Thyroid gland (tissue), 4 donors: ENCODE data around the gene PLD6. TPM values are rescaled to one million over a fixed set of nuclear protein-coding genes. Genes with fewer than 3 reads are reported as not detected.

Source experiments
- DNase-seq, 2 donors: peaks; one replicate each; pipeline ENCODE4 v3.0.0-alpha.2; 2019
- H3K27ac ChIP-seq, 3 donors: fragments of 200-600 bp; sonication (generic); 1 replicate in 2 of 3; 2 replicates in 1 of 3; pipeline ENCODE4 v1.5.1; 2016 to 2019; ENCODE audit warnings: mild to moderate bottlenecking in 1 of 3, moderate library complexity in 1 of 3
- H3K27me3 ChIP-seq: fragments of 200-600 bp; sonication (generic); one replicate; pipeline ENCODE4 v1.5.1; 2019
- H3K36me3 ChIP-seq, 2 donors: fragments of 200-600 bp; sonication (generic); one replicate each; pipeline ENCODE4 v1.5.1; 2016 to 2019
- H3K4me1 ChIP-seq, 2 donors: fragments of 200-600 bp; sonication (generic); one replicate each; pipeline ENCODE4 v1.5.1; 2017 to 2019
- H3K4me3 ChIP-seq, 3 donors: fragments of 200-600 bp; sonication (generic); replicated peaks in 1 of 3; 1 replicate in 2 of 3; 2 replicates in 1 of 3; pipeline ENCODE4 v1.5.1; 2016; ENCODE audit warnings: mild to moderate bottlenecking in 1 of 3
- H3K9me3 ChIP-seq: fragments of 200-600 bp; sonication (generic); one replicate; pipeline ENCODE4 v1.5.1; 2017
- POLR2A ChIP-seq, 2 donors: fragments of 450-650 bp; IDR thresholded peaks; one replicate each; pipeline ENCODE4 v1.6.1; 2017; ENCODE audit warnings: antibody characterized with exemption in 2 of 2, mild to moderate bottlenecking in 2 of 2, moderate library complexity in 1 of 2
- WGBS, 2 donors: methylation state at CpG; one replicate each; pipeline ENCODE4 v1.1.5; 2017; 5-methylcytosine and 5-hydroxymethylcytosine counted together
- intact Hi-C: fragments of 100-400 bp; cut with DNase I; formaldehyde crosslinking; loops from one replicate; pipeline ENCODE4 v1.15.1; 2023
- total RNA-seq, 4 donors: library from RNA; depleted of rRNA; stranded (reverse); fragments of >200 nt; gene quantifications; one replicate each; pipeline ENCODE4 v1.2.3, GENCODE V29; 2016
- TF ChIP-seq, protein P1 (sequence below), 6 experiments: fragments of 200-600 bp in 3 of 6; fragments of 450-650 bp in 3 of 6; sonication (generic) in 3 of 6; IDR thresholded peaks; one replicate each; pipeline ENCODE4 v1.5.1; 2016 to 2019; ENCODE audit warnings: antibody characterized with exemption in 6 of 6, mild to moderate bottlenecking in 2 of 6, inconsistent platforms in 1 of 6, moderate library complexity in 1 of 6

The PLD6 gene
- total RNA-seq, 4 donors from 2014 or later: 1.3 to 3.2 (median 2.5) TPM

DNA sequence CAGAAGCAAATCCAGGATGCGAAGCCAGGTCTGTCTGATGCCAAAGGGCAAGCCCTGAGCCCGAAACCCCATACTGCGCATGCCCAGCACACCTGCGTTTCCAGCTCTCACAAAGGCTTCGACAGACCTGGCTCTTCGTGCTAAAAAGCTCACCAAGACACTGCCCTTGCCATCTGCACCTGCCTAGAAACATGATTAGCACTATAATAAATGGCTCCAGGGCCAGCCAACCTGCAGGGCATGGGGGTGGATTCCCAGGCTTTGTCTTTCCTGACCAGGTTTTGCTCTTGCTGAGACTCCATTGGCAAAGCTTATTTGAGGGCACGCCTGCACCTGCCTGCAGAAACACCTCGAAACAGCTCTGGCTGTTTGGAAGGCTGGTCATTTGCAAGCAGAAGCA, 14.4 kb upstream of the PLD6 start:
- no peak for DNase-seq
- TF ChIP-seq, protein P1, sequence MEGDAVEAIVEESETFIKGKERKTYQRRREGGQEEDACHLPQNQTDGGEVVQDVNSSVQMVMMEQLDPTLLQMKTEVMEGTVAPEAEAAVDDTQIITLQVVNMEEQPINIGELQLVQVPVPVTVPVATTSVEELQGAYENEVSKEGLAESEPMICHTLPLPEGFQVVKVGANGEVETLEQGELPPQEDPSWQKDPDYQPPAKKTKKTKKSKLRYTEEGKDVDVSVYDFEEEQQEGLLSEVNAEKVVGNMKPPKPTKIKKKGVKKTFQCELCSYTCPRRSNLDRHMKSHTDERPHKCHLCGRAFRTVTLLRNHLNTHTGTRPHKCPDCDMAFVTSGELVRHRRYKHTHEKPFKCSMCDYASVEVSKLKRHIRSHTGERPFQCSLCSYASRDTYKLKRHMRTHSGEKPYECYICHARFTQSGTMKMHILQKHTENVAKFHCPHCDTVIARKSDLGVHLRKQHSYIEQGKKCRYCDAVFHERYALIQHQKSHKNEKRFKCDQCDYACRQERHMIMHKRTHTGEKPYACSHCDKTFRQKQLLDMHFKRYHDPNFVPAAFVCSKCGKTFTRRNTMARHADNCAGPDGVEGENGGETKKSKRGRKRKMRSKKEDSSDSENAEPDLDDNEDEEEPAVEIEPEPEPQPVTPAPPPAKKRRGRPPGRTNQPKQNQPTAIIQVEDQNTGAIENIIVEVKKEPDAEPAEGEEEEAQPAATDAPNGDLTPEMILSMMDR (IDR thresholded peaks at IDR 0.05): no peak
- TF ChIP-seq POLR2A (IDR thresholded peaks at IDR 0.05): no peak
- WGBS, 2 donors: 93 to 95% methylated on average over 8 of the region's 8 CpGs
- intact Hi-C loops: no loop called here
- Histone ChIP-seq H3K27me3 (no peaks in the 10 kb centered on the region), H3K27ac (no peak overlapping the region), H3K4me3 (no peak overlapping the region), H3K4me1 (no peaks in the 10 kb centered on the region), H3K9me3 (no peaks in the 10 kb centered on the region), H3K36me3 (peaks cover 84 to 93% of the 10 kb centered on the region in 2 donors)

DNA sequence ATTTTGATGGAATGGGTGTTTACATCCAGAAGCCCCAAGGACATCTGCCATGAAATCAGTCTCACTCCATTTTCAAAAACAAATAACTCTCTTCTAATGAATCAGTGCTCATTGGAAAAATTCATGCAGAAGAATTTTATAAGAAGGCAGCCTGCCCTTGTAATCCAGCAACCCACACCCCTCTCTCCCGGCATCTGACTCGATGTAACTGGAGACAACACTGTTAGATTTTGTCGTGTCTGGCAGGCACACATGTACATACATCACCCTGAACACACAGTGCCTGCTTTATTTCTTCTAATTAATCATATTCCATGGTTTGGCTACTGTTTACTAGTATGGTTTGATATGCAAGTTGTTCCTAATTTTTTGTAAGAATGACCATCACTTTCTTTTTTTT, 11.9 kb upstream of the PLD6 start:
- intact Hi-C loops: no loop called here
- no peaks in the 10 kb centered on the region for H3K4me1 ChIP-seq
- no peak for TF ChIP-seq POLR2A (IDR thresholded peaks at IDR 0.05)
- TF ChIP-seq, protein P1 (IDR thresholded peaks at IDR 0.05): no peak
- H3K27me3 ChIP-seq: no peaks in the 10 kb centered on the region
- H3K9me3 ChIP-seq: no peaks in the 10 kb centered on the region
- no peak overlapping the region for H3K27ac ChIP-seq
- no peak for DNase-seq
- 92 to 95% methylated on average over 3 of the region's 3 CpGs for WGBS, 2 donors
- peaks cover 86 to 89% of the 10 kb centered on the region in 2 donors for H3K36me3 ChIP-seq
- no peak overlapping the region for H3K4me3 ChIP-seq

DNA sequence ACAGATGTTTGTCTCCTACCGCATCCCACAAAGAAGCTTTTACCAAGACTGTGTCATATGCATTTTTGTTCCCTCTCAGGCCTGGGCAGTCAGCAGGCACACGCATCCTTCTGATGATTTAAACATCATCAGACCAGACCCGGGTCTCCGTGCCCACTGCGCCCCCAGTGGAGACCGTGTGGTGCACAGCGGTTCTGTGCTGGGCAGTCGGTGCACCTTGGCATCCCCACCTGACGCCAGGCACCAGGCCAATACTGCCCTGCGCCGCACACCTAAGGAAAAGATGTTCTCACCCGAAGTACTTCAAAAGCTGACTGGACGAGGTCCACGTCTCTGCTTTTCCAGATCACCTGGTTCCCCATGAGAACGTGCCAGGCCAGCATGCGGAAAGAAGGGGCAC, 10.6 kb upstream of the PLD6 start:
- H3K36me3 ChIP-seq: peaks cover 83 to 86% of the 10 kb centered on the region in 2 donors

DNA sequence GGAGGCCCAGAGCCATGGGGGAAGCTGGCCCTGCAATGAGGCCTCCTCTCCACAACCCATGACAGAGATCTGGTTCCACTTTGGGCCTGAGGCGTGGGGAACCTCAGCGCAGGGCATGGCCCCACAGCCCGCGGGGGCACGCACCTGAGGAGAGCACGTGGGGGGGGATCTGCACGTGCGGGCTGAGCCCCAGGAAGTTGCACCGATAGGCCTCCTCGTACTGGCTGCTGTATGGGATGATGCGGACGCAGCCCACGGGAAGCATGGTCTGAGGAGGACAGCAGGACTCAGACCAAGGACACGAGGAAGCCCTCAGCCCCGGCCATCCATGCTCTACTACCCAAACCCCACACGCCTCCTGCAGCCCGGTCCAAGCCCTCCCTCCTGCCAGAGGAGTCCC, 10.1 kb upstream of the PLD6 start:
- Histone ChIP-seq H3K27ac (no peak overlapping the region), H3K4me3 (no peak overlapping the region), H3K36me3 (peaks cover 78 to 81% of the 10 kb centered on the region in 2 donors), H3K9me3 (no peaks in the 10 kb centered on the region), H3K27me3 (no peaks in the 10 kb centered on the region), H3K4me1 (no peaks in the 10 kb centered on the region)
- intact Hi-C loops: no loop called here
- no peak for DNase-seq
- TF ChIP-seq, protein P1 (IDR thresholded peaks at IDR 0.05): no peak
- no peak for TF ChIP-seq POLR2A (IDR thresholded peaks at IDR 0.05)
- 84 to 90% methylated on average over 5 to 9 of the region's 17 CpGs for WGBS, 2 donors

More for the DNA sequence above, 10.6 kb upstream of the PLD6 start:
- no peaks in the 10 kb centered on the region for H3K9me3 ChIP-seq
- 78 to 84% methylated on average over 16 of the region's 16 CpGs for WGBS, 2 donors
- H3K4me1 ChIP-seq: no peaks in the 10 kb centered on the region
- no peak overlapping the region for H3K4me3 ChIP-seq
- no peaks in the 10 kb centered on the region for H3K27me3 ChIP-seq
- intact Hi-C loops: no loop called here
- H3K27ac ChIP-seq: no peak overlapping the region
- TF ChIP-seq, protein P1 (IDR thresholded peaks at IDR 0.05): peak in 2 of 6 experiments; percentile 30 to 32
- no peak for TF ChIP-seq POLR2A (IDR thresholded peaks at IDR 0.05)
- peak; percentile 74 to 79 for DNase-seq

DNA sequence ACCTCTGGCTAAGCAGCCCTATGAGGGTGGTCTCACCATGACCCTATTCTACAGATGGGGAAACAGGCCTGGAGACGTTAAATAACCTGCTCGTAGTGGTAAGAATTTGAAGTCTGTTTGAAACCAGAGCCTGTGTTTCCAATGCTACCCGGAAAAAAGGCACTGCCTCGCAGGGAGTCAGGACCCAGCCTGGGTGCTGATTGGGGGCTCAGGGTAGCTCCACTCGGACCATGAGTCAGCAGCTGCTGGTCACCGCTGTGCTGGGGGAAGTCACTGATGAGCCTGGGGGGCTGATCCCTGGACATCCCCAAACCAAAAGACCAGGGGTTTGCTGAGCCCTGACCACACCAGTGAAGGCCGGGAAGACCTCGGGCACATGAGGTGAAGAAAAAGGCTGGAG, 9.4 kb upstream of the PLD6 start:
- 88 to 95% methylated on average over 8 of the region's 8 CpGs for WGBS, 2 donors
- no peak overlapping the region for H3K27ac ChIP-seq
- no peaks in the 10 kb centered on the region for H3K4me1 ChIP-seq
- intact Hi-C loops: no loop called here
- H3K27me3 ChIP-seq: no peaks in the 10 kb centered on the region
- H3K9me3 ChIP-seq: no peaks in the 10 kb centered on the region
- no peak overlapping the region for H3K4me3 ChIP-seq
- TF ChIP-seq, protein P1 (IDR thresholded peaks at IDR 0.05): no peak
- TF ChIP-seq POLR2A (IDR thresholded peaks at IDR 0.05): no peak
- peaks cover 71 to 74% of the 10 kb centered on the region in 2 donors for H3K36me3 ChIP-seq
- DNase-seq: no peak
